ENCODE data around the gene CYP27B1. TPM values are rescaled to one million over a fixed set of nuclear protein-coding genes. Genes with fewer than 3 reads are reported as not detected.

Gene CYP27B1
- total RNA-seq, 1 experiment from 2014 or later, result 11.6 TPM

- TF ChIP-seq POLR2A (IDR thresholded peaks at IDR 0.05; ENCODE audit: borderline replicate concordance, extremely low read depth, insufficient read depth, insufficient read length), result no peak
- TF ChIP-seq SRF (IDR thresholded peaks at IDR 0.05; ENCODE audit: low read depth), result no peak
- TF ChIP-seq MAX (IDR thresholded peaks at IDR 0.05), result no peak
These were observed 16.1 kb downstream of the CYP27B1 start (continued) for GRCh38 chr12:57750561-57751431.

GRCh38 chr12:57749061-57749460 is 17.8 kb downstream of the CYP27B1 start:
- Histone ChIP-seq H3K27ac (ENCODE audit: low read depth, low read length) (no peak overlapping the region), H3K4me2 (ENCODE audit: low read length) (no peak overlapping the region), H4K20me1 (ENCODE audit: insufficient read depth) (no peaks in the 10 kb centered on the region), H3K36me3 (ENCODE audit: control insufficient read depth in 1 of 2, insufficient read depth in 2 of 2, low read length in 2 of 2) (peaks cover 18 to 29% of the 10 kb centered on the region in 2 experiments; a peak in 3 of 4 replicates), H2AFZ (ENCODE audit: low read depth, low read length, poor library complexity, severe bottlenecking) (no peak overlapping the region), H3K9me2 (ENCODE audit: insufficient read depth) (no peaks in the 10 kb centered on the region), H3K27me3 (ENCODE audit: insufficient read depth, low read length) (no peaks in the 10 kb centered on the region), H3K79me2 (ENCODE audit: insufficient read depth, low read length) (peaks cover 33% of the 10 kb centered on the region), H3K9me3 (ENCODE audit: control insufficient read depth in 1 of 2, insufficient read depth in 1 of 2, low read depth in 1 of 2, low read length in 2 of 2) (no peaks in the 10 kb centered on the region), H3K4me1 (ENCODE audit: control insufficient read depth in 1 of 2, insufficient read depth in 2 of 2, low read length in 2 of 2) (peaks cover 13 to 39% of the 10 kb centered on the region in 2 experiments), H3K4me3 (replicated peaks in 1 of 2; ENCODE audit: low read depth in 1 of 2, low read length in 2 of 2) (no peak overlapping the region), H3K9ac (ENCODE audit: low read length) (no peak overlapping the region)
- ATAC-seq (no peak), DNase-seq (ENCODE audit: low read depth, low spot score) (no peak)
- no TSS peak for BruUV-seq (replicated peaks)
- ChIA-PET POLR2A (no interaction called here), CTCF (no interaction called here), RAD21 (ENCODE audit: low non-redundant PET in 1 of 2, low total read pairs in 2 of 2, uncharacterized antibody in 2 of 2, unreplicated experiment in 2 of 2) (no interaction called here)
- intact Hi-C loops (cut with micrococcal nuclease), result no loop called here
- TF ChIP-seq ZBTB33 (IDR thresholded peaks at IDR 0.05; ENCODE audit: extremely low read depth, insufficient replicate concordance, low read length) (no peak), EZH2 (IDR thresholded peaks at IDR 0.05) (no peak), CTCF (IDR thresholded peaks at IDR 0.05 in 2 of 3, conservative IDR thresholded peaks at IDR 0.05 in 1 of 3; ENCODE audit: borderline replicate concordance in 1 of 3, insufficient read depth in 1 of 3, low read depth in 2 of 3, low read length in 2 of 3) (no peak), MAX (IDR thresholded peaks at IDR 0.05) (no peak), SRF (IDR thresholded peaks at IDR 0.05; ENCODE audit: low read depth) (no peak), ZNF274 (IDR thresholded peaks at IDR 0.05; ENCODE audit: low read depth, low read length) (no peak), RAD21 (IDR thresholded peaks at IDR 0.05; ENCODE audit: low read depth) (no peak), EZH2phosphoT487 (IDR thresholded peaks at IDR 0.05; ENCODE audit: borderline replicate concordance) (no peak), ELF1 (IDR thresholded peaks at IDR 0.05; ENCODE audit: borderline replicate concordance, low read depth) (no peak), ZFX (IDR thresholded peaks at IDR 0.05) (no peak), JUND (IDR thresholded peaks at IDR 0.05) (no peak), SIN3A (IDR thresholded peaks at IDR 0.05; ENCODE audit: low read depth) (no peak), CEBPB (IDR thresholded peaks at IDR 0.05; ENCODE audit: low read depth) (no peak), EGR1 (IDR thresholded peaks at IDR 0.05; ENCODE audit: low read depth) (no peak), ATF3 (IDR thresholded peaks at IDR 0.05) (no peak), FOSL1 (IDR thresholded peaks at IDR 0.05; ENCODE audit: low read depth) (no peak)

Data from HCT116 (cell line).